Stimulated activated CD4-positive, alpha-beta T cell treated with anti-CD3 and anti-CD28 coated beads, Interleukin-15, amount 100 ng/mL, for 1 hour (primary cell): ENCODE data around the gene DLGAP5.

Experiments
- DNase-seq, 2 donors: peaks; one replicate each; pipeline ENCODE4 v3.0.0-alpha.2; 2020; ENCODE audit warnings: low read depth in 1 of 2, low spot score in 1 of 2

The DLGAP5 gene

DNA sequence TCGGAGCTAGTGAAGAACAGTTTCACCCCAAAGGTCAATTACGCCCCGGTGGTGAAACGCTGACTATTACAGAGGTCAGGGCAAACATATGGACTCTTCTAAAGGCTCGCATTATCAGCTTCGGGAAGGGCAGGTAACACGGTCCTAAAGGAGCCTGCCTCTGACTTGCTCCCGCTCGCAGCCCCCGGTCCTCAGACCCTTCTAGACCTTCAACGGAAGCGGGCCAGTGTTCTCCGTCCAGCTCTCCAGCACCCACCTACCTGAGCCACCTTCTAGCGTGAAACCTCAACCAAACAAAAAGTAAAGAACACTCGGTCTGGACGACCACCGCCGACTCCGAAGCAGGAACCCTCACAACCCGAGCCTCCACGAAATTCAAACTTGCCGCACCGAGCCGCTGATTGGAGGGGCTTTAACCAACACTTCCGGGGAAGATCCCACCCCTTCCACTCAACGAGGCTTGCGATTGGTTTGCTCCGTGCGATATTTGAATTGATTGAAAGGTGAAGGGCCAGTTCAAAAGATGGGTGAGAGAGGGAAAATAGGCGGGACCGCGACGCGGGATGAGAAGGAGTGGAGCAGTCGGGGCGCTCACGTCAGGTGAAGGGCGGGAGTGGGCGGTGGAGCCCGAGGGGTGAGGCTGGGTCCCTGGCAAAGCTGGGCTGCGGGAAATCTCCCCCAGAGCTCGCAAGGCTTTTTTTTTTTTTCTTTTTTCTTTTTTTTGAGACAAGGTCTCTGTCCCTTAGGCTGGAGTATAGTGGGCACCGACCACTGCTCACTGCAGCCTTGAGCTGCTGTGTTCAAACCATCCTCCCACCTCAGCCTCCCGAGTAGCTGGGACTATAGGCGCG is at the start of gene DLGAP5:
TSS of gene DLGAP5 (minus strand) at position 383 of the 851 bp plus-strand sequence. CDS start 2,406 bp downstream, outside the sequence.
- peak; percentile 67 to 72 for DNase-seq

DNA sequence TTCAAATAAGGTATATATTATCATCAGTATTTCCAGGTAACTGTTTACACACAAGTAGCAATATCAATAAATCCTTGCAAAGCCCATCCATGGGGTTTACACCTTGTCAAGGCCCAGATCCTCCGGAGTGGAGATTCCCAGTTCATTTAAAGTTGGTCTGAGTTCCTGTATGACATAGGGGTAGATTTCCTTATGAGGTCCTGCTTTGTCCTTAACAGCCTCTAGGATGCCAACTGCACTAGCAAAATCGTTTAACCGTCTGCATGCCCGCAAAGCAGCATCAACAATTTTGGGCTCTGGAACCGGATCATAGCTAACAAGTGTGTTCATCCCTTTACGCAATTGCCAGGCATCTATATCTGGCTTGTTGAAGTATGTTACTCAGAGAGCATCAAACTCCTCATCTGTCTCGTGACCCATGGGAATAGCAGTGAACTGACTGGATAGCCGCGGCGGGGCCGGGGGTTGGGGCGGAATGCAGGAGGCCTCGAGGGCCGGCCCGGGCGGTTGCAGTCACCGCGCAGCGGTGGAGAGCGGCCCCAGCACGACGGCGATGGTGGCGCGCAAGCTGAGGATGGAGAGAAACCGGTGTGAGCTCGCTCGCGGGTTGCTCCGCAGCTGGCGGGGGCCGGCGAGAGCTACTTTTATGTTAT is 49.3 kb upstream of the DLGAP5 start:
- DNase-seq, result no peak

DNA sequence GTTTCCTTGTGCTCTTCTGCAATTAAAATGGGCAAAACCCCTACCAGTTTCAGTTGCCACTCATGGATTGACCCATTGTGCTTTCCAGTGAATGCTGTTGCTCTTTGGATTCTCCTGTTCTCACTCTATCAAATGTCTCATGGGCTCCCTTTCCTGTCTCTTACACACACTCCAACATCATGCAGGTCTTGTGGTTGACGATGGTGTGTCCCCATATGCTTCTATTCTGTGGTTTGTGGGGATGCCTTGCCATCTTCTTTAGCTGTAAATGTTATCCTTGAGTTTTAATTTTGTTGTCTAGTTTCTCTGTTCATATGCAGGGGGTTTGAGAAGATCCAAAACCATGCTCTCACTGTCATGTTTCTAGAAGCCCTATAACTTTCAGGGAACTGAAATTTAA is 47.9 kb upstream of the DLGAP5 start:
- DNase-seq, result no peak

DNA sequence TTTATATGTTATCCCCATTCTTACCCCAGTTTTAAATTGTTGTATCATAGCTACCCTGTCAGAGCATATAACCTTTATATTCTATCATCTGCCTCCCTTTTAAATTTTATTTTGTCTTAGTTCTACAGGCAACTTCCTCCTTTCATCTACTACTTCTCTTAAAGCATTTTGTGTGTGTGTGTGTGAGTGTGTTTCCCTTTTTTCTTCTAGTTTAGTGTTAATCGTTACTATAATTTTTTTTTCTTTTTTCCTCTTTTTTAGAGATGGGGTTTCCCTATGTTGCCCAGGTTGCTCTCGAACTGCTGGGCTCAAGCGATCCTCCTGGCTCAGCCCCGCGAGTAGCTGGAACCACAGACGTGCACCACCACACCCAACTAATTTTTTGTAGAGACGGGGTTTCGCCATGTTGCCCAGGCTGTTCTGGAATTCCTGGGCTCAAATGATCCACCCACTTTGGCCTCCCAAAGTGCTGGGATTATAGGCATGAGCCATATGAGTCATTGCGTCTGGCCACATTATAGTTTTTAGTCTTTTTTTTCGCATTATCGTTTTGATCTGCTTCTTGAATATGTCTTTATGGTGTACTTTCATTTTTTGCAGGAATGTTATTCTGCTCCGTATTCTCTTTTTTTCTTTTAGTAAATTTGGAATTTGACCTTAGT is 46.8 kb upstream of the DLGAP5 start:
- no peak for DNase-seq

- no peak for DNase-seq
Observed at GRCh38 chr14:55233591-55233990, 42.2 kb upstream of the DLGAP5 start.

- no peak for DNase-seq
Observed at GRCh38 chr14:55228261-55228660, 36.9 kb upstream of the DLGAP5 start.

DNA sequence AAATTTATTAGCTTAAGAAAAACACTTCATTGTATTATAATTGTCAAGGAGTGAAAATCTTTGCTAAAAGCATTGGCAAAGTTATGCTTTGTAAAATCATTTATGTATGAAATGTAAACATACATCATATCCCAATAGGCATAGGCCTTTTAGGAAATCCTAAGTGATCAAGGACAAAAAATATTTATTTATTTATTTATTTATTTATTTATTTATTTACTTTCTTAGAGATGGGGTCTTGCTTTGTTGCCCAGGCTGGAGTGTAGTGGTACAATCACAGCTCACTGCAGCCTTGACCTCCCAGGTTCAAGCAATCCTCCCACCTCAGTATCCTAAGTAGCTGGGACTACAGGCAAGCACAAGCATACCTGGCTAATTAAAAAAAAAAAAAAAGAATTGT is 32.0 kb upstream of the DLGAP5 start:
- DNase-seq, result no peak

DNA sequence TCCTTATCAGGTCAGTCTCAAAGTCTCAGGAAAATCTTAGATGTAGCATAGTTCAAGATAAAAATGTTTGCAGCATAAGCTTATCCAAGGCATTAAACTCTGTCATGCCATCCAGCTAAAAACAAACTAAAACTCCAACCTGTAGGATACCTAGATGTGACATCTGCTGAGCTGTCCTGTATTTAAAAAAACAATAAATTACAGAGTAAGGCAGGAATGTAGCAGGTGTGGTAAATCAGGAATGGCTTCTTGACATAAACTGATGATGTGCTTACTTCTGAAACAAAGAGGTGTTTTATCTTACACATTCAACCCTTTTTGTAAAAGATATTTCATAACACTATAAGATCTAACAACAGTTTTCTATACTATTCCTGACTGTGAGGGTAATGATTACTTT is 30.6 kb upstream of the DLGAP5 start:
- DNase-seq, result no peak

- no peak for DNase-seq
Observed at GRCh38 chr14:55221186-55221585, 29.8 kb upstream of the DLGAP5 start.

DNA sequence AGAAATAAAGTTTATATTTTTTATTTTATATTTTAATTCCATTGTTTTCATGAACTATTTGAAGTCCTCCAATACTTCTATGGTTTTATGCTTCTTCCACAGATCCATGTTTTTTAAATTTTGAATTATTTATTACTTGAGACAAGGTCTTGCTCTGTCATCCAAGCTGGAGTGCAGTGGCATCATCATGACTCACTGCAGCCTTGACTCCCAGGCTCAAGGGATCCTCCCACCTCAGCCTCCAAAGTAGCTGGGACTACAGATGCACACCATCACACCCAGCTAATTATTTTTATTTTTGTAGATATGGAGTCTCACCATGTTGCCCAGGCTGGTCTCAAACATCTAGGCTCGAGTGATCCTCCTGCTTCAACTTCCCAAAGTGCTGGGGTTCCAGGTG is 28.8 kb upstream of the DLGAP5 start:
- no peak for DNase-seq

- DNase-seq, result no peak
Observed at GRCh38 chr14:55212634-55213033, 21.2 kb upstream of the DLGAP5 start.

GRCh38 chr14:55207832-55208231 is 16.4 kb upstream of the DLGAP5 start:
- DNase-seq, result no peak

DNA sequence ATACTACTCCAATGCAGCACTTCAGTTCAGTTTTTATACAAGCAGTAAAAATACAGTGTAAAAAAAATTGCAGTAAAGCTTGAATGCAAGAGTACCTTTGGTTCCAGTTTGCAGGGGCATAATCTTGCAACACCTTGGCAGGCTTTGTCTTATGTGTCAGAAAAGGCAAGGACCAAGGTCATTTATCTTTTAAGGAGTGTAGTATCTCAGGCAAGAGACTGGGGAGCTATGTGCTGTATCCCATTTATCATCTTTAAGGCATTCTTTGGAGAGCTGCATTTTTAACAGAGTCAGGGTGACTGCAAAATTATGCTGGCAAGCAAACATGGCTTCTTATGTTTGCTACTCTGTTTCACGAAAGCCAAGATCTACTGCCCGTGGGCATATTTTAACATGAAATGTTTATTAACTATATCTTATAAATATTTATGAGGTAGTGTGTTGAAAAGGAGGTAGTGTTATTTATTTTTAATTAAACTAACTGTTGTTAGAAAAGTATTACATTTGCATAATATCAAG is 14.8 kb upstream of the DLGAP5 start:
- DNase-seq, result no peak

- DNase-seq, result no peak
Observed at GRCh38 chr14:55201219-55202101, 10.1 kb upstream of the DLGAP5 start.

DNA sequence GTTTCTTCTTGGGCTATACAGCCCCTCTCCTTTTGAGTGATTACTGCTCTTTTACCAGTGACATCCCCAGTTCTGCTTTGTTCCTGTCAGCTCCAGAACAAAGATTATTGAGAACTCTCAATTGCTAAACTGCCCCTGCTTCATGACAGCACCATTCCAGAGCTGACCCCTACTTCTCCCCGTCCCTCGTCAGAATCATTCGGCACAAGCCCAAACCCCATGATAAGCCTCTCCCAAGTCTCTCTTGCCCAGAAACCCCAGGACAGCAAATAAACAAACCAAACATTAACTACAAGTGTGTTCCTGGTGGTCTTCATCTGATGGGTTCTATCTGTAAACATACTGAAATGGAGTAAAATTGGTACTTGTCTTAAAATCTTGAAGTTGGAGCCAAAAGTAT is 9.3 kb upstream of the DLGAP5 start:
- DNase-seq, result no peak

DNA sequence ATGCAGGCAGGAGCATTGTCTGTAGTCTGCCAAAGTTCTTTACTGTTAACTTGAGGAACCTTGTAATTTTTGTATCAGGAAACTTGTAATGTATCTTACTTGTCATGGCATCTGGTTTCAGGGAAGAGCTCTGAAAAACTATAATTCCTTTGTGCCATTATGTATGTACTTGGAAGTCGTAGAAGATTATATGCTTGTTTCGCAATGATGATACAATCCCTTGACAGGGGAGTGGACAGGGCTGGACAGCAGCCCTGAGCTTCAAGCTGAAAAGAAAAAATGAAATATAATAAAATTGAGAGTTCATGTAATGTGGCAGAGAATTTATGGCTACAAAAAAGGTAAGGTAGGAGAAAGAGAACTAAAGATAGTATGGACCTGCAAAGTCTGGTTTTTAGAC is 7.4 kb upstream of the DLGAP5 start:
- no peak for DNase-seq

DNA sequence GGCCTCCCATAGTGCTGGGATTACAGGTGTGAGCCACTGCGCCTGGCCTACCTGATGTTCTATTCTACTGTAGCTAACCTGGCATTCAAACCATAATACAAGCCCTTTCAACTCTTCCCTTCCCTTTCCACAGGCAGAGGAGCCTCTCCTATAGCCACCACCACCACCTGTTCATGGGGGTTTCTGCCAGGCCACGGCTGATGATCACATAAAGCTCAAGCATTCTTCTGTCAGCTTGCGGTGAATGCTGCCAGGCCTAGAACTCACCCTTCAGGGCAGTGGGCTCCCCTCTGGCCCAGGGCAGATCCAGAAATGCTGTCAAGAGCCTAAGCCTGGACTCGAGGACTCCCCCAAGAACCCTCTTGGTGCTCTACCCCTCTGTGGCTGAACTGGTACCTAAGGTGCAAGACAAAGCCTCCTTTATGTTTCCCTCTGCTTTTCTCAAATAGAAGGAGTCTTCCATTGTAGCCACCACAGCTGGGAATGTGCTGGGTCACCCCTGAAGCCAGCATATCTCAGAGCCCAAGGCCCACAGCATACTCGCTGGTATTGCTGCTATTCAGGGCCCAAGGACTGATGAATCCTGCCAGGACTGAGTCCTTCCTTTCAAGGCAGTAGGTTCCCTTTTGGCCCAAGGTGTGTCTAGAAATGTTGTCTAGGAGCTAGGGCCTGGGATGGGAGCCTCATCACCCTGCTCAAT is 3.4 kb upstream of the DLGAP5 start:
- DNase-seq, result no peak

DNA sequence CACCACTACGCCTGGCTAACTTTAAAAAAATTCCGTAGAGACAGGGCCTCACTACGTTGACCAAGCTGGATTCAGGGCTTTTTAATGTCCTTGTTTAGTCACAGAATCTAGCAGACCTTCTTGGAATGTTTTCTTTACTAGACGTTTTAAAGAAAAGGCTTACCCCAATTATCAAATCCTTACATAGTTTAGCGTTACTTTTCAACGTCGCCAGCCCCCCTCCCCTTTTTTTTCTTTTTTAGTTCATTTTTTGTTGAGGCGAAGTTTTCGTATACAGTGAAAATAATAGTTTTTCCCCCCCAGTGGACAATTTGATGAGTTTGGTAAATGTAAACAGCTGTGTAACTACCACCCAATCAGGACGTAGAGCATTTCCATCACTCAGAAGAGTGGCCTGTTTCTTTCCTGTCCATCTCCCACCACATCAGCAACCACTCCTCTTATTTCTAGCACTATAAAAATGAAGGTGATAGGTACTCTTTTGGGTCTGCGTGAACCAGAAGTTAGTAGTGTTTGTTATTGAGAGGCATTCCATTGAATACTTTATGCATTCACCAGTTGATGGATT is 753 bp upstream of the DLGAP5 start:
- DNase-seq, result no peak

- DNase-seq, result no peak
Observed at GRCh38 chr14:55190906-55191202, 531 bp downstream of the DLGAP5 start.

DNA sequence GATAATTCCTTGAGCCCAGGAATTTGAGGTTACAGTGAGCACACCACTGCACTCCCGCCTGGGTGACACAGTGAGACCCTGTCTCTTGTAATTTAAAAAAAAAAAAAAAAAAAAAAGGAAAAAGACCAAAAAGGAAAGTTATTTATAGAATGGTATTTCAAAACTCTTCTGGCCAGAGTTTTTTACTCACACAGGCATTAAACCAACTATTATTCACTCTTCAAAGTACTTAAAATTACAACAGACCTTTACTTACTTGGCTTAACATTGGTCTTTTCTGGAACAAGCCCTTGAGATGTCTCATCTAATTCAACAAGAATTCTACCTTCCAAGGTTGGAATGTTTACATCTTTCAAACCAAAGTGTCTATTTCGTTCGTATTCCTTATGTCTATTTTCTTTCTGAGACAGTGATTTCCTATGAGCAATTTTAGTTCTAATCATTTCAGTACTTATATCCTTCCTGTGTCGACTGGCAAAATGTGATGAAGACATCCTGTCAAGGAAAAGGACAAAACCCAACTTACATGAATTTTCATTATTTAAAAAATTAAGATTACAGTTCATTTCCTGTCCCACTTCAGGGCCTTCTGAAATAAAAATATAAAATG is 2.6 kb downstream of the DLGAP5 start:
- no peak for DNase-seq
